ENCODE measurements around the gene VAMP4. TPM values are rescaled to one million over a fixed set of nuclear protein-coding genes. Genes with fewer than 3 reads are reported as not detected.

Gene VAMP4
- total and polyA plus RNA-seq, 10 donors: 7.4 to 21.7 (median 14.8) TPM

DNA sequence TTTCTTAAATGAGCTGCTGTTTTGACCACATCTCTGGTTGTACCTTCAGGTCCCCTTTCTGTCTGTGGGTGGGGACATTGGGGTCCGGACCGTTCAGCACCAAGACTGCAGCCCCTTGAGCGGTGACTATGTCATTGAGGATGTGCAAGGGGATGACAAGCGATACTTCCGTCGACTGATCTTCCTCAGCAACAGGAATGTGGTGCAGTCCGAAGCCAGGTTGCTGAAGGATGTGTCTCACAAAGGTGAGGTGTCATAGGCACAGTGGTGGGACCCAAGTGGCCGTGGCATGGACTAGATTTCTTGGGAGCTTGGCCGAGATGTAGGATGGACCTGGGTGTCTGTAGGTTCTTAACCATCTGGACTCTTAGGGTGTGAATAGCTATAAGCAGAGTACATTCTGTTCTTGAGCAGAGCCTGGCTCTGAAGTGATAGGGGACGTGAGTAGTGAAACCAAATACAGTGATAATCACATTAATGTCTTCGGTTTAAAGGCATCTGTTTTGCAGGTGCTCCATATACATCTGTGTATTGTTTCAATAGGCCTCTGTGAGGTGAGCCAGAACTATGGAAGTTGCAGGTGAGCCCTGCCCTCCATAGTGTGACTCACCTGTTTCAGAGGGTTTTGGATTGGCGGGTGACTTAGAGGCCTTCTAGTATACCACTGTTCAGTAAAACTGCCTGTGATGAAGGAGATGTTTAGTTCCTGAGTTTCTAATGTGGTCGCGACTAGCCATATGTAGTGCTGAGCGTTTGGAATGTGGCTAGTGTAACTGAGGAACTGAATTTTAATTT is 46.0 kb upstream of the VAMP4 start:
- no peak for TF ChIP-seq POLR2AphosphoS5 (IDR thresholded peaks at IDR 0.05)
- no peak for TF ChIP-seq POLR2A (IDR thresholded peaks at IDR 0.05)
- TF ChIP-seq, protein P1, sequence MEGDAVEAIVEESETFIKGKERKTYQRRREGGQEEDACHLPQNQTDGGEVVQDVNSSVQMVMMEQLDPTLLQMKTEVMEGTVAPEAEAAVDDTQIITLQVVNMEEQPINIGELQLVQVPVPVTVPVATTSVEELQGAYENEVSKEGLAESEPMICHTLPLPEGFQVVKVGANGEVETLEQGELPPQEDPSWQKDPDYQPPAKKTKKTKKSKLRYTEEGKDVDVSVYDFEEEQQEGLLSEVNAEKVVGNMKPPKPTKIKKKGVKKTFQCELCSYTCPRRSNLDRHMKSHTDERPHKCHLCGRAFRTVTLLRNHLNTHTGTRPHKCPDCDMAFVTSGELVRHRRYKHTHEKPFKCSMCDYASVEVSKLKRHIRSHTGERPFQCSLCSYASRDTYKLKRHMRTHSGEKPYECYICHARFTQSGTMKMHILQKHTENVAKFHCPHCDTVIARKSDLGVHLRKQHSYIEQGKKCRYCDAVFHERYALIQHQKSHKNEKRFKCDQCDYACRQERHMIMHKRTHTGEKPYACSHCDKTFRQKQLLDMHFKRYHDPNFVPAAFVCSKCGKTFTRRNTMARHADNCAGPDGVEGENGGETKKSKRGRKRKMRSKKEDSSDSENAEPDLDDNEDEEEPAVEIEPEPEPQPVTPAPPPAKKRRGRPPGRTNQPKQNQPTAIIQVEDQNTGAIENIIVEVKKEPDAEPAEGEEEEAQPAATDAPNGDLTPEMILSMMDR (IDR thresholded peaks at IDR 0.05 in 8 of 11, conservative IDR thresholded peaks at IDR 0.05 in 3 of 11): no peak
- Histone ChIP-seq H3K4me3 (no peak overlapping the region), H3K4me1 (peaks cover 15 to 46% (median 30%) of the 10 kb centered on the region in 6 donors), H3K27ac (no peak overlapping the region), H3K9me3 (no peaks in the 10 kb centered on the region), H3K36me3 (peaks cover 19 to 96% (median 82%) of the 10 kb centered on the region in 6 donors), H3K27me3 (replicated peaks in 1 of 7) (no peaks in the 10 kb centered on the region)
- DNase-seq: no peak
- intact Hi-C loops (cut with DNase I; ENCODE audit: low total_unique reads): loop anchor here (10.0 kb wide), 1 partner anchor 303 kb away; the partner anchor contains the start of gene PRRC2C
- WGBS, 5 donors: 95 to 98% (median 97%) methylated on average over 12 to 15 of the region's 15 CpGs

DNA sequence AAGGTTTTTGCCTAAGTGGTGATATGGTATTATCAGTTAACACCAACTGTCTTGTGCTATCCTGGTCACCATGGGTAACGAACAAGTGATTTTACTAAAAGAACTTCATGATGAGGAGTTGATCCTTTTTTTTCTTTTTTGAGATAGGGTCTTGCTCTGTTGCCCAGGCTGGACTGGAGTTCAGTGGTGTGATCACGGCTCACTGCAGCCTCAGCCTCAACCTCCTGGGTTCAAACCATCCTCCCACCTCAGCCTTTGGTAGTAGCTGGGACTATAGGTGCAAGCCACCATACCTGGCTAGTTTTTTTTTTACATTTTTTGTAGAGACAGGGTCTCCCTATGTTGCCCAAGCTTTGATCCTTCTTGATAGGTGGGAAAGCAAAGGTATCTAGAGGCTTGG is 44.7 kb upstream of the VAMP4 start:
- TF ChIP-seq, protein P1 (IDR thresholded peaks at IDR 0.05 in 8 of 11, conservative IDR thresholded peaks at IDR 0.05 in 3 of 11): no peak
- no peak for TF ChIP-seq POLR2AphosphoS5 (IDR thresholded peaks at IDR 0.05)
- no peak for TF ChIP-seq POLR2A (IDR thresholded peaks at IDR 0.05)
- intact Hi-C loops (cut with DNase I; ENCODE audit: low total_unique reads): loop anchor here (10.0 kb wide), 1 partner anchor 302 kb away; the partner anchor contains the start of gene PRRC2C
- H3K36me3 ChIP-seq: peaks cover 16 to 83% (median 69%) of the 10 kb centered on the region in 6 donors
- WGBS, 5 donors: 96 to 100% (median 98%) methylated on average over 2 of the region's 2 CpGs
- H3K27me3 ChIP-seq (replicated peaks in 1 of 7): no peaks in the 10 kb centered on the region
- H3K27ac ChIP-seq: no peak overlapping the region
- H3K9me3 ChIP-seq: no peaks in the 10 kb centered on the region
- DNase-seq: no peak
- peaks cover 20 to 58% (median 40%) of the 10 kb centered on the region in 6 donors for H3K4me1 ChIP-seq
- H3K4me3 ChIP-seq: no peak overlapping the region

DNA sequence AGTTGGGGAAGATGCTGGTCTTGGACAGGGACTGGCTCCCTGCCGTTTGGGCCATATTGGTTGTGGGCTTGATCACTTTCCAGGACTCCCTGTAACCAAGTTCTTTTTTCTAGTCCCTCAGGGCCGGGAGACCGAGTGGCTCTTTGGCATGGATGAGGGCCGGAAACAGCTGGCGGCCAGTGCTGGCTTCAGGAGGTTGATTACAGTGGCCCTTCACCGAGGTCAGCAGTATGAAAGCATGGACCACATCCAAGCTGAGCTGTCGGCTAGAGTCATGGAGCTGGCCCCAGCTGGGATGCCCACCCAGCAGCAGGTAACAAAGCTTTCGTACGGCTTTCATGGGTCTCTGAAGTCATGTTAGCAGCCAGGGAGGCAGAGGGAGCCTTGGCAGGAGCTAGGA is 43.9 kb upstream of the VAMP4 start:
- peak in 1 of 3 donors; percentile 18 for TF ChIP-seq POLR2AphosphoS5 (IDR thresholded peaks at IDR 0.05)
- TF ChIP-seq, protein P1 (IDR thresholded peaks at IDR 0.05 in 8 of 11, conservative IDR thresholded peaks at IDR 0.05 in 3 of 11): no peak
- DNase-seq: no peak
- H3K4me3 ChIP-seq: no peak overlapping the region
- peaks cover 20 to 59% (median 41%) of the 10 kb centered on the region in 6 donors for H3K4me1 ChIP-seq
- no peaks in the 10 kb centered on the region for H3K27me3 ChIP-seq (replicated peaks in 1 of 7)
- 90 to 95% (median 92%) methylated on average over 8 to 9 of the region's 9 CpGs for WGBS, 5 donors
- intact Hi-C loops (cut with DNase I; ENCODE audit: low total_unique reads): loop anchor here (10.0 kb wide), 1 partner anchor 301 kb away; the partner anchor contains the start of gene PRRC2C
- H3K27ac ChIP-seq: no peak overlapping the region
- H3K9me3 ChIP-seq: no peaks in the 10 kb centered on the region
- H3K36me3 ChIP-seq: peaks cover 16 to 75% (median 61%) of the 10 kb centered on the region in 6 donors

DNA sequence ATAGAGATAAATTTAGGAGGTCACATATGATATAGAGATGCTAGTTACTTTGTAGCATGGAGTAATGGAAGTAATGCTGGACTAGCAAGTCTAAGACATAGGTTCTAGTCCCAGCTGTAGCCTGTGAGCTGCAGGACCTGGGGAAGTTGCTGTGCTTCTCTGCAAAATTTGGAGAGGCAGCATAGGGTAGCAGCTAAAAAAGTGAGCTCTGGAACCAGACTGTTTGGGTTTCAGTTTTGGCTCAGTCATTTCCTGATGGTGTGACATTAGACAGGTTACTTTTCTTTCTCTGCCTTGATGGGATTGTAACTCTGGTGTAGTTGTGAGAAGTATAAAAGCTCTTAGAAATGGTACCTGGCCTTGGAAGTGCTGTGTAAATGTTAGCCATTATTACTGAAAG is 42.9 kb upstream of the VAMP4 start:
- intact Hi-C loops (cut with DNase I; ENCODE audit: low total_unique reads): loop anchor here (5.0 to 10.0 kb wide), 2 partner anchors 42 to 300 kb away; partner anchors contain the start of genes PRRC2C and VAMP4

More for the DNA sequence above, 42.9 kb upstream of the VAMP4 start:
- Histone ChIP-seq H3K4me1 (peaks cover 20 to 67% (median 47%) of the 10 kb centered on the region in 6 donors), H3K9me3 (no peaks in the 10 kb centered on the region), H3K27me3 (replicated peaks in 1 of 7) (no peaks in the 10 kb centered on the region), H3K27ac (no peak overlapping the region), H3K4me3 (no peak overlapping the region), H3K36me3 (peaks cover 11 to 65% (median 51%) of the 10 kb centered on the region in 6 donors)
- DNase-seq: no peak
- no peak for TF ChIP-seq POLR2AphosphoS5 (IDR thresholded peaks at IDR 0.05)
- TF ChIP-seq, protein P1 (IDR thresholded peaks at IDR 0.05 in 8 of 11, conservative IDR thresholded peaks at IDR 0.05 in 3 of 11): no peak
- no peak for TF ChIP-seq POLR2A (IDR thresholded peaks at IDR 0.05)
